Mesenchymal stem cell (in vitro differentiated cells and primary cell): ENCODE measurements around the gene TMEM178B.
A peak's percentile ranks its signal among the peaks of the same experiment; 100 is the strongest.

Experiments
- DNase-seq: peaks from one replicate; pipeline ENCODE4 v3.0.0-alpha.2; 2013
- H2AFZ ChIP-seq: one replicate; pipeline ENCODE4 v1.6.1; 2013; ENCODE audit warnings: low read depth, mild to moderate bottlenecking, control low read depth, inconsistent platforms, low read length, moderate library complexity
- H2AK5ac ChIP-seq: 2 replicates; pipeline ENCODE4 v1.6.1; 2013; ENCODE audit warnings: low read length, moderate library complexity, mild to moderate bottlenecking, inconsistent platforms; ENCODE audit not compliant: severe bottlenecking
- H2BK120ac ChIP-seq: one replicate; pipeline ENCODE4 v1.6.1; 2013; ENCODE audit warnings: low read depth, mild to moderate bottlenecking, inconsistent platforms, low read length, moderate library complexity
- H2BK12ac ChIP-seq, 2 experiments: one replicate each; pipeline ENCODE4 v1.6.1; 2013; ENCODE audit warnings: inconsistent platforms in 2 of 2, low read length in 2 of 2, mild to moderate bottlenecking in 2 of 2, moderate library complexity in 2 of 2, control low read depth in 1 of 2
- H2BK15ac ChIP-seq: one replicate; pipeline ENCODE4 v1.6.1; 2013; ENCODE audit warnings: mild to moderate bottlenecking, low read depth, inconsistent platforms; ENCODE audit not compliant: poor library complexity, severe bottlenecking
- H2BK5ac ChIP-seq: 2 replicates; pipeline ENCODE4 v1.6.1; 2013; ENCODE audit warnings: low read depth, mild to moderate bottlenecking, low read length, control low read depth, inconsistent platforms; ENCODE audit not compliant: poor library complexity, severe bottlenecking
- H3K14ac ChIP-seq, 2 experiments: one replicate each; pipeline ENCODE4 v1.6.1; 2013; ENCODE audit warnings: inconsistent platforms in 2 of 2, low read length in 2 of 2, control low read depth in 1 of 2, mild to moderate bottlenecking in 1 of 2, moderate library complexity in 1 of 2
- H3K18ac ChIP-seq, 2 experiments: one replicate each; pipeline ENCODE4 v1.6.1; 2013; ENCODE audit warnings: inconsistent platforms in 2 of 2, low read length in 2 of 2, control low read depth in 1 of 2, low read depth in 1 of 2, mild to moderate bottlenecking in 1 of 2
- H3K23ac ChIP-seq, 2 experiments: one replicate each; pipeline ENCODE4 v1.6.1; 2013; ENCODE audit warnings: inconsistent platforms in 2 of 2, low read length in 2 of 2, mild to moderate bottlenecking in 2 of 2, moderate library complexity in 2 of 2, control low read depth in 1 of 2
- H3K27ac ChIP-seq: 2 replicates; pipeline ENCODE4 v1.5.1; 2013; ENCODE audit warnings: mild to moderate bottlenecking, moderate library complexity, low read length, control low read depth, inconsistent platforms; ENCODE audit not compliant: poor library complexity, severe bottlenecking
- H3K27me3 ChIP-seq, 2 experiments: 2 replicates each; pipeline versions ENCODE4 v1.6.1 to v1.7.0; 2013; ENCODE audit warnings: low read length in 2 of 2, mild to moderate bottlenecking in 2 of 2, moderate library complexity in 2 of 2, control low read depth in 1 of 2, inconsistent platforms in 1 of 2; ENCODE audit not compliant: control insufficient read depth in 1 of 2, insufficient read depth in 1 of 2
- H3K36me3 ChIP-seq, 2 experiments: 2 replicates each; pipeline versions ENCODE4 v1.6.1 to v1.7.0; 2013; ENCODE audit warnings: low read length in 2 of 2, control low read depth in 1 of 2, inconsistent platforms in 1 of 2, low read depth in 1 of 2, mild to moderate bottlenecking in 1 of 2; ENCODE audit not compliant: insufficient read depth in 2 of 2, control insufficient read depth in 1 of 2
- H3K4ac ChIP-seq, 2 experiments: one replicate each; pipeline ENCODE4 v1.6.1; 2013; ENCODE audit warnings: inconsistent platforms in 2 of 2, low read length in 2 of 2, mild to moderate bottlenecking in 2 of 2, moderate library complexity in 2 of 2, control low read depth in 1 of 2, low read depth in 1 of 2
- H3K4me1 ChIP-seq: 2 replicates; pipeline ENCODE4 v1.6.1; 2013; ENCODE audit warnings: low read depth, low read length, control low read depth; ENCODE audit not compliant: control insufficient read depth, insufficient read depth
- H3K4me2 ChIP-seq: 2 replicates; pipeline ENCODE4 v1.6.1; 2013; ENCODE audit warnings: low read length, mild to moderate bottlenecking, inconsistent platforms; ENCODE audit not compliant: poor library complexity, severe bottlenecking
- H3K4me3 ChIP-seq, 2 experiments: 2 replicates each; pipeline versions ENCODE4 v1.5.1 to v1.7.0; 2013; ENCODE audit warnings: low read length in 2 of 2, mild to moderate bottlenecking in 2 of 2, control low read depth in 1 of 2, low read depth in 1 of 2; ENCODE audit not compliant: insufficient read depth in 1 of 2
- H3K79me1 ChIP-seq: replicated peaks from 2 replicates; pipeline ENCODE4 v1.6.1; 2013; ENCODE audit warnings: mild to moderate bottlenecking, control low read depth, low read length, inconsistent platforms; ENCODE audit not compliant: poor library complexity, severe bottlenecking
- H3K9ac ChIP-seq: 2 replicates; pipeline ENCODE4 v1.7.0; 2013; ENCODE audit warnings: mild to moderate bottlenecking, low read length, moderate library complexity
- H3K9me3 ChIP-seq: 2 replicates; pipeline ENCODE4 v1.7.0; 2013; ENCODE audit warnings: mild to moderate bottlenecking, low read length; ENCODE audit not compliant: control insufficient read depth
- H4K8ac ChIP-seq: one replicate; pipeline ENCODE4 v1.6.1; 2013; ENCODE audit warnings: inconsistent platforms, mild to moderate bottlenecking, low read length, moderate library complexity
- H4K91ac ChIP-seq: one replicate; pipeline ENCODE4 v1.6.1; 2013; ENCODE audit warnings: mild to moderate bottlenecking, low read length, inconsistent platforms
- WGBS: methylation state at CpG from one replicate; pipeline ENCODE4 v1.1.7; 2013; ENCODE audit warnings: mixed read lengths; 5-methylcytosine and 5-hydroxymethylcytosine counted together

Gene TMEM178B

GRCh38 chr7:141462958-141463357 lies 389.1 kb downstream of the TMEM178B start:
- Histone ChIP-seq H3K9ac (no peak overlapping the region), H2BK15ac (no peak overlapping the region), H3K4ac (no peak overlapping the region), H3K9me3 (no peaks in the 10 kb centered on the region), H3K27me3 (no peaks in the 10 kb centered on the region), H3K4me2 (no peak overlapping the region), H3K36me3 (no peaks in the 10 kb centered on the region), H3K14ac (no peak overlapping the region), H3K18ac (no peak overlapping the region), H3K4me1 (no peaks in the 10 kb centered on the region), H2AK5ac (no peak overlapping the region), H3K23ac (no peak overlapping the region), H3K79me1 (no peaks in the 10 kb centered on the region), H2BK120ac (no peak overlapping the region), H2BK12ac (no peak overlapping the region), H3K4me3 (no peak overlapping the region), H2AFZ (no peak overlapping the region), H3K27ac (no peak overlapping the region), H2BK5ac (no peak overlapping the region), H4K8ac (no peak overlapping the region), H4K91ac (no peak overlapping the region)
- 70% methylated on average over 4 of the region's 4 CpGs for WGBS
- no peak for DNase-seq

- Histone ChIP-seq H2AFZ (no peak overlapping the region), H3K9ac (no peak overlapping the region), H3K14ac (no peak overlapping the region), H3K79me1 (no peaks in the 10 kb centered on the region), H2BK120ac (no peak overlapping the region), H3K9me3 (no peaks in the 10 kb centered on the region), H3K23ac (no peak overlapping the region), H2BK12ac (no peak overlapping the region), H2BK5ac (no peak overlapping the region), H4K91ac (no peak overlapping the region), H3K4ac (no peak overlapping the region), H2AK5ac (no peak overlapping the region), H3K4me2 (no peak overlapping the region), H4K8ac (no peak overlapping the region), H3K18ac (no peak overlapping the region), H3K27ac (no peak overlapping the region), H3K4me1 (no peaks in the 10 kb centered on the region), H2BK15ac (no peak overlapping the region), H3K27me3 (no peaks in the 10 kb centered on the region), H3K4me3 (no peak overlapping the region), H3K36me3 (no peaks in the 10 kb centered on the region)
- WGBS: 79% methylated on average over 8 of the region's 8 CpGs
- DNase-seq: no peak
These were observed 390.1 kb downstream of the TMEM178B start for GRCh38 chr7:141463986-141464385.

- Histone ChIP-seq H3K27me3 (no peaks in the 10 kb centered on the region), H3K9ac (no peak overlapping the region), H3K4ac (no peak overlapping the region), H2AK5ac (no peak overlapping the region), H4K8ac (no peak overlapping the region), H3K9me3 (no peaks in the 10 kb centered on the region), H2BK5ac (no peak overlapping the region), H3K79me1 (no peaks in the 10 kb centered on the region), H3K4me1 (no peaks in the 10 kb centered on the region), H3K14ac (no peak overlapping the region), H3K23ac (no peak overlapping the region), H4K91ac (no peak overlapping the region), H2BK15ac (no peak overlapping the region), H3K18ac (no peak overlapping the region), H3K36me3 (no peaks in the 10 kb centered on the region), H3K4me3 (no peak overlapping the region), H2BK12ac (no peak overlapping the region), H3K4me2 (no peak overlapping the region), H3K27ac (no peak overlapping the region), H2AFZ (no peak overlapping the region), H2BK120ac (no peak overlapping the region)
- no peak for DNase-seq
- 73% methylated on average over 2 of the region's 2 CpGs for WGBS
These were observed 390.7 kb downstream of the TMEM178B start for GRCh38 chr7:141464551-141464950.

- no peak overlapping the region for H4K91ac ChIP-seq
- H4K8ac ChIP-seq: no peak overlapping the region
- no peak overlapping the region for H3K27ac ChIP-seq
- no peaks in the 10 kb centered on the region for H3K27me3 ChIP-seq
- H2AK5ac ChIP-seq: no peak overlapping the region
- H3K18ac ChIP-seq: no peak overlapping the region
- WGBS: 49% methylated on average over 3 of the region's 4 CpGs
- H3K4me1 ChIP-seq: no peaks in the 10 kb centered on the region
- H3K9me3 ChIP-seq: no peaks in the 10 kb centered on the region
- no peak for DNase-seq
- H3K23ac ChIP-seq: no peak overlapping the region
- peak overlapping the region in 1 of 2 experiments; percentile 3 for H3K4me3 ChIP-seq
- H3K36me3 ChIP-seq: peaks cover 0 to 6% of the 10 kb centered on the region in 2 experiments
- H2BK12ac ChIP-seq: no peak overlapping the region
- H3K9ac ChIP-seq: no peak overlapping the region
- H2BK5ac ChIP-seq: peak overlapping the region; percentile 22
- no peak overlapping the region for H2AFZ ChIP-seq
- no peak overlapping the region for H2BK120ac ChIP-seq
- H3K4me2 ChIP-seq: no peak overlapping the region
- H2BK15ac ChIP-seq: no peak overlapping the region
- no peaks in the 10 kb centered on the region for H3K79me1 ChIP-seq
- no peak overlapping the region for H3K14ac ChIP-seq
- H3K4ac ChIP-seq: no peak overlapping the region
These were observed 392.5 kb downstream of the TMEM178B start for GRCh38 chr7:141466151-141466904.
